Astrocyte (in vitro differentiated cells and primary cell): ENCODE data around the gene TLX3. TPM values are rescaled to one million over a fixed set of nuclear protein-coding genes. Genes with fewer than 3 reads are reported as not detected.

Source experiments
- DNase-seq: peaks from one replicate; pipeline ENCODE4 v3.0.0-alpha.2; 2010; ENCODE audit warnings: low read depth
- FAIRE-seq: peaks from 2 replicates; lab custom pipeline; 2011; peaks lifted over from hg19 to GRCh38; lab: Jason Lieb, UNC
- H2AFZ ChIP-seq: 2 replicates; pipeline ENCODE4 v1.6.0; 2012; ENCODE audit warnings: low read depth, low read length, inconsistent platforms
- H3K27ac ChIP-seq: 2 replicates; pipeline ENCODE4 v1.5.1; 2011; ENCODE audit warnings: low read depth, low read length, inconsistent platforms
- H3K27me3 ChIP-seq: 2 replicates; pipeline ENCODE4 v1.6.0; 2011; ENCODE audit warnings: low read length, inconsistent platforms; ENCODE audit not compliant: insufficient read depth
- H3K36me3 ChIP-seq: 2 replicates; pipeline ENCODE4 v1.5.1; 2011; ENCODE audit warnings: low read length, inconsistent platforms; ENCODE audit not compliant: insufficient read depth
- H3K4me1 ChIP-seq: 2 replicates; pipeline ENCODE4 v1.5.1; 2011; ENCODE audit warnings: low read length, inconsistent platforms; ENCODE audit not compliant: insufficient read depth
- H3K4me2 ChIP-seq: 2 replicates; pipeline ENCODE4 v1.6.0; 2012; ENCODE audit warnings: low read length, inconsistent platforms
- H3K4me3 ChIP-seq: 2 replicates; pipeline ENCODE4 v1.5.1; 2011; ENCODE audit warnings: low read depth, mild to moderate bottlenecking, low read length, inconsistent platforms; ENCODE audit not compliant: insufficient read depth
- H3K79me2 ChIP-seq: 2 replicates; pipeline ENCODE4 v1.6.0; 2012; ENCODE audit warnings: mild to moderate bottlenecking, low read length, inconsistent platforms; ENCODE audit not compliant: insufficient read depth
- H3K9ac ChIP-seq: 2 replicates; pipeline ENCODE4 v1.6.0; 2012; ENCODE audit warnings: mild to moderate bottlenecking, low read length, inconsistent platforms
- H3K9me3 ChIP-seq: 2 replicates; pipeline ENCODE4 v1.5.1; 2012; ENCODE audit warnings: low read depth, mild to moderate bottlenecking, low read length, inconsistent platforms; ENCODE audit not compliant: insufficient read depth
- H4K20me1 ChIP-seq: 2 replicates; pipeline ENCODE4 v1.6.0; 2012; ENCODE audit warnings: low read length, inconsistent platforms; ENCODE audit not compliant: insufficient read depth
- H3K27ac Mint-ChIP-seq: one replicate; pipeline ENCODE4 v1.8.0; 2021; ENCODE audit warnings: mild to moderate bottlenecking, mixed read lengths; ENCODE audit not compliant: unreplicated experiment
- H3K27me3 Mint-ChIP-seq: one replicate; pipeline ENCODE4 v1.8.0; 2021; ENCODE audit warnings: low read depth, mixed read lengths; ENCODE audit not compliant: unreplicated experiment
- H3K36me3 Mint-ChIP-seq: one replicate; pipeline ENCODE4 v1.8.0; 2021; ENCODE audit warnings: low read depth, mixed read lengths; ENCODE audit not compliant: unreplicated experiment
- H3K4me1 Mint-ChIP-seq: one replicate; pipeline ENCODE4 v1.8.0; 2021; ENCODE audit warnings: low read depth, mixed read lengths; ENCODE audit not compliant: unreplicated experiment
- H3K4me3 Mint-ChIP-seq: one replicate; pipeline ENCODE4 v1.8.0; 2021; ENCODE audit warnings: mild to moderate bottlenecking, moderate library complexity, mixed read lengths; ENCODE audit not compliant: unreplicated experiment
- H3K9me3 Mint-ChIP-seq: one replicate; pipeline ENCODE4 v1.8.0; 2021; ENCODE audit warnings: mild to moderate bottlenecking, mixed read lengths; ENCODE audit not compliant: unreplicated experiment
- CTCF ChIP-seq: IDR thresholded peaks from 2 replicates; pipeline ENCODE4 v1.5.1; 2011; ENCODE audit warnings: low read depth, mild to moderate bottlenecking, inconsistent platforms, low read length, moderate library complexity; ENCODE audit not compliant: insufficient read depth
- EZH2 ChIP-seq: IDR thresholded peaks from 2 replicates; pipeline ENCODE4 v1.6.1; 2012; ENCODE audit warnings: mild to moderate bottlenecking, low read length, inconsistent platforms; ENCODE audit not compliant: insufficient read depth
- total RNA-seq: library from RNA; stranded (reverse); gene quantifications from 2 replicates; pipeline ENCODE4 v1.2.1, GENCODE V29; 2021

TLX3 gene
- total RNA-seq, 1 donor from 2014 or later = not detected

GRCh38 chr5:171313481-171314206 lies 4.6 kb downstream of the TLX3 start:
- Histone ChIP-seq H2AFZ (no peak overlapping the region), H3K79me2 (no peaks in the 10 kb centered on the region), H3K4me2 (no peak overlapping the region), H3K9me3 (no peaks in the 10 kb centered on the region), H3K27ac (no peak overlapping the region), H3K36me3 (no peaks in the 10 kb centered on the region), H3K4me1 (peaks cover 10% of the 10 kb centered on the region), H3K9ac (no peak overlapping the region), H3K4me3 (no peak overlapping the region), H4K20me1 (peaks cover 18% of the 10 kb centered on the region), H3K27me3 (peaks cover 91% of the 10 kb centered on the region)
- Mint-ChIP-seq H3K27me3 (peaks cover 64% of the 10 kb centered on the region), H3K4me1 (peaks cover 2% of the 10 kb centered on the region), H3K36me3 (peaks cover 2% of the 10 kb centered on the region), H3K9me3 (peaks cover 22% of the 10 kb centered on the region), H3K27ac (peak overlapping the region; percentile 78), H3K4me3 (no peak overlapping the region)
- no peak for FAIRE-seq
- TF ChIP-seq EZH2 (peak; percentile 63), CTCF (no peak)
- no peak for DNase-seq

GRCh38 chr5:171314728-171315385 lies 5.8 kb downstream of the TLX3 start:
- Histone ChIP-seq H3K4me3 (no peak overlapping the region), H4K20me1 (peaks cover 18% of the 10 kb centered on the region), H3K9ac (no peak overlapping the region), H2AFZ (peak overlapping the region; percentile 47), H3K36me3 (no peaks in the 10 kb centered on the region), H3K79me2 (no peaks in the 10 kb centered on the region), H3K27me3 (peaks cover 93% of the 10 kb centered on the region), H3K4me2 (peak overlapping the region; percentile 72), H3K9me3 (no peaks in the 10 kb centered on the region), H3K27ac (no peak overlapping the region), H3K4me1 (peaks cover 10% of the 10 kb centered on the region)
- no peak overlapping the region for H3K4me3 Mint-ChIP-seq
- H3K36me3 Mint-ChIP-seq = peaks cover 2% of the 10 kb centered on the region
- DNase-seq (no peak), FAIRE-seq (no peak)
- TF ChIP-seq CTCF = no peak
- no peak for TF ChIP-seq EZH2
- H3K4me1 Mint-ChIP-seq = no peaks in the 10 kb centered on the region
- peaks cover 72% of the 10 kb centered on the region for H3K27me3 Mint-ChIP-seq
- H3K9me3 Mint-ChIP-seq = peaks cover 22% of the 10 kb centered on the region
- no peak overlapping the region for H3K27ac Mint-ChIP-seq
